IPS DF 19.7 (cell line): ENCODE measurements around the gene SLC1A7.
"Not testable (repeated sequence)": the region's sequence is repeated elsewhere in the genome, so short reads cannot be mapped to it uniquely, and the experiment has no call there.

Experiments
- DNase-seq: peaks from one replicate; pipeline ENCODE4 v3.0.0-alpha.2; 2013; ENCODE audit warnings: low read depth, low spot score

Gene SLC1A7

GRCh38 chr1:53142226-53142853, at the start of gene SLC1A7:
TSS of gene SLC1A7 (minus strand) at chr1:53142638. CDS start at chr1:53142449, 189 bp downstream.
- DNase-seq: no peak

GRCh38 chr1:53190210-53190611, 47.8 kb upstream of the SLC1A7 start:
- no peak for DNase-seq

DNA sequence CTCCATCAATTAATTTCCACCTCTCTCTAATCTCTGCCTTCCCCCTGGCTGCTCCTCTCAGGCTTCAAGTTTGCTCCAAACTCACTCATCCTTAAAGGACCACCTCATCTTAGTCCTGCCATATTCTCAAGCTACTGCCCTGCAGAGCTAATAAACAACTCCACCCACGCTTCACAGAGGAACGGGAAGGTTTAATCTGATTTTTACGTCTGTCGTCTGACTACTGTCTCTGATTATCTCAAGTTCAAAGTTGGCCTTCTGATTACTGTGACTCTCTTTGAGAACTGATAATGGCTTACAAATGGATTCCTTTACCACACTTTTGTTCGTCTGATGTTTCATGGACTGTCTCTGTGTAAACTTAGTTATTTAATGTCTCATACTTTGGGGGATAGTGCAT, 46.6 kb upstream of the SLC1A7 start:
- DNase-seq: no peak

- no peak for DNase-seq
These were observed 45.7 kb upstream of the SLC1A7 start for GRCh38 chr1:53188099-53188498.

DNA sequence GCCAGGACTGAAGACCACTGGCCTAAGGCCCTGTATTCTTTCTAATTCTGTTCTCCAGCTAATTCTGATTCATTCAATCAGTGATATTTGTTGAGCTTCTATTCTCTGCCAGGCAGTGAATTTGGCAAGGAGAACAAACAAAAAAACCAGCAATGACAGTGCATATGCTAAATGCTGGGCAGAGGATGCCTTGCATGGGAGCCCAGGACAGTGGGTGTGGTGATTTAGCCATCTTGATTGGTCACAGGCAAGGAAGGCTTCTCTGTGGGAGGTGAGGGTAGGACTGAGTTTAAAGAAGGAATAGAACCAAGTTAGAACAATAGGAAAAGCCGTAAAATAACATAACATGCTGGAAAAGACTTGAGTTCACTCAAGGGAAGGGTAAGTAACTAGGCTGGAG, 45.0 kb upstream of the SLC1A7 start:
- DNase-seq: no peak

- DNase-seq: no peak
These were observed 44.1 kb upstream of the SLC1A7 start for GRCh38 chr1:53186533-53186932.

- DNase-seq: not testable (repeated sequence)
These were observed 43.5 kb upstream of the SLC1A7 start for GRCh38 chr1:53185955-53186297.

- no peak for DNase-seq
These were observed 40.9 kb upstream of the SLC1A7 start for GRCh38 chr1:53183095-53183990.

DNA sequence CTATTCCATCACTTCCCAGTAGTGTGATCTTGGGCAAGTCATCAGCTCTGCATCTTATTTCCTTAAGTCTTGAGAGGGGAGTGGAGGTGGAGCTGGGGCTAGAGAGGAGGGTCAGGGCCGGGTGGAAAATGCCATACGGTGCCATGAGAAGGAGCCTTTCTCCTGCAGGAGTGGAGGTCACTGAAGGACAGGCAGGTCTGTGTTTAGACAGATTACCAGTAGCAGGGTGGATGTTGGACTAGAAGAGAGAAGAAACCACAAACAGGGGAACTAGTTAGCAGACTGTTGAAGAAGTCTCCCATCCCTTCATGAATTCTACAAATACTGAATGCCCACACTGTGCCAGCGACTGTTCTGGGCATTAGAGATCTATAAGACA, 40.3 kb upstream of the SLC1A7 start:
- DNase-seq: no peak

DNA sequence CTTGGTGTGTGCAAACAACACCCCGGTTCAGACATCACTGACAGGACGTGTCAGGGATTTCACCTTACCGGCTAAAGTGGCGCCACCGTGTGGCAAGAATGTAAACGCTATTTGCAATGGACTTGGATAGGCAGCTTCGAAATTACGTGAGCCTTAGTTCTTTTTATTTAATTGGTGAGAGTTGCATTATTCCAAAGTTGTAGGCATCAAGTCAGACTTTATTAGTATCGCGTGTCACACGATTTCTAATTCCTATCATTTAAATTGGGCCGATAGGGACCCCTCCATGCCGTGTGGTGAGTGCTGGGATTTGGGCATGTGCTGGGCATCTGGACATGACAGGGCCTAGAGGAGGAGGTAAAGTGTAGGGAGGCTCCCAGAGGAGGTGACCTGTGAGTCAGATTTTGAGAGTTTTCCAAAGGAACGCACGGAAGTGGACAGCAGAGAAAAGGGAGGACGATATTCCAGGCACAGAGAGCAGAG, 39.7 kb upstream of the SLC1A7 start:
- peak; percentile 50 for DNase-seq

- no peak for DNase-seq
These were observed 38.5 kb upstream of the SLC1A7 start for GRCh38 chr1:53180951-53181350.

DNA sequence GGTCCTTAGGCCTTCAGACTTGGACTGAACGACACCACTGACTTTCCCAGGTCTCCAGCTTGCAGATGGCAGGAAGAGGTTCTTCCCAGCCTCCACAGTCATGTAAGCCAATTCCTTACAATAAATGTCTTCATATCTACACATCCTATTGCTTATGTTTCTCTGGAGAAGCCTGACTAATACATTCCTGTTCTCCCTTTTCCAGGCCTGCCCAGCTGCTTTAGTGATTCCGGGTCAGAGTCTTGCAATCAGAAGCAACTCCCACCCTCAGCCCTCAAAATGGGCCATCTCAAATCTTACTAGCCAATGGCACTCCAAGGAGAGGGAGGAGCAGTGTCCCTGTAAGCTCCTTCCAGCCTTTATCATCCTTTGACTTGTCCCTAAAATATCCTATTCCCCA, 37.8 kb upstream of the SLC1A7 start:
- DNase-seq: no peak

DNA sequence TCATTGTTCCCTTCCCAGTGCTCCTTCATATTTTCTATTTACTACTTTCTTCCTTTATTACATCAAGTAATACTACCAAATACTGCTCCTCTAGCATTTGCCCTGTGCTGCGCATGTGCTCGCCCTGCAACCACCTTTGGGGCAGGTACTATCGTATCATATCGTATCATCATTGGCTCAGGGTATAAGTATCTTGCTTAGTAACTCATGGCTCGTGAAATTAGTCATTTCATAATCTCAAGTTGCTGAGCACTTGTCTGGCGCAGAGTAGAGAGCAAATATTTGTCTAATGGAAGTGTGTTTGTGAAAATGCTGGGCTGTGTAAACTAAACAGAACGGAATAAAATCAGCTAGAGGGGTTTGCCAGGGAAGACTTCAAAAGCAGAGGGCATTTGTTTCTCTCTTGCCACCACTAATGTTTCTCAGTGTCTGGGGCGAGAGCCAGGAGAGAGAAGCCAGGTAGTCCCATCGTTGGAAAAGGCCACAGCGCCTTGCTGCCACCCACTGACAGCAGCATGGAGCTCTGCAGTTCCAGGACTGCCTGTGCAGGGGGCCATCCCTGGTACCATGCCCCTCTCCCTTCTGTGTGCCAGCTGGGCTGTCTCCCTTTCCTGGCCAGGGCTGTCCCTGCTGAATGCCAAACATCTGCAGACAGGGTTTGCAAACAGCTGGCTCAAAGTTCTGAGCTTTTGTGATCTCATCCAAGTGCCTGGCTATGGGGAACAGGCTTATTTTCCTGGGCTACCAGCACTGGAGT, 34.2 kb upstream of the SLC1A7 start:
- no peak for DNase-seq

DNA sequence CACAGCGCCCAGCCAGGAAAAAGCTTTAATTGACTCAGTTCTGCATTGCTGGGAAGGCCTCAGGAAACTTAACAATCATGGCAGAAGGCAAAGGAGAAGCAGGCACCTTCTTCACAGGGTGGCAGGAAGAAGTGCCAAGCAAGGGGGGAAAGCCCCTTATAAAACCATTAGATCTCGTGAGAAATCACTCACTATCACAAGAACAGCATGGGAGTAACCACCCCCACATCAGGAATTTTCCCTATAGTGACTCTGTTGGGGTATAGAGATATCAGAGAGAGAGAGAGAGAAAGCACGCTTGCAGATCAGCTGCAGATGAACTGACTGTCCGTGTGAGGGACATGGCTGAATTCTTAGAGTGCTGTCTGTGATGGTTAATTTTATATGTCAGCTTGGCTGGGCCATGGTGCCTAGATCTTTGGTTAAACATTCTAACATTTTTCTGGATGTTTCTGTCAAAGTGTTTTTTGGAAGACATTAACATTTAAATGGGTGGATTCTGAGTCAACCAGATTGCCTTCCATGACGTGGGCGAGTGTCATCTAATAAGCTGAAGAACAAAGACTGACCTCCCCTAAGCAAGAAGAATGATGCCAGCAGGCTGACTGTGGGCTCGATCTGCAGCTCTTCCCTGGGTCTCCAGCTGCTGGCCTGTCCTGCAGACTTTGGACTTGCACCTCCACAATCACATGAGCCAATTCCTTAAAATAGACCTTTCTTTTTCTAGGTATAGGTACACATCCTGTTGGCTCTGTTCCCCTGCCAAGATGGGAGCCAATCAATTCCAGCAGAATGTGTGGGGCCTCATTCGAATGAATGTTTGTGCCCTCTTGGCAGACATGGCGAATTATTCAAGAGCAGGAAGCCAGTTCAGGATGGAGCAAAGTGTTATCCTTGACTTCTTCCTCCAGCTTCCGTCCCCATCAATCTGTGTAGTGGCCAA, 32.8 kb upstream of the SLC1A7 start:
- DNase-seq: no peak

- DNase-seq: no peak
These were observed 30.1 kb upstream of the SLC1A7 start for GRCh38 chr1:53172426-53173128.

GRCh38 chr1:53166912-53167311, 24.5 kb upstream of the SLC1A7 start:
- no peak for DNase-seq

DNA sequence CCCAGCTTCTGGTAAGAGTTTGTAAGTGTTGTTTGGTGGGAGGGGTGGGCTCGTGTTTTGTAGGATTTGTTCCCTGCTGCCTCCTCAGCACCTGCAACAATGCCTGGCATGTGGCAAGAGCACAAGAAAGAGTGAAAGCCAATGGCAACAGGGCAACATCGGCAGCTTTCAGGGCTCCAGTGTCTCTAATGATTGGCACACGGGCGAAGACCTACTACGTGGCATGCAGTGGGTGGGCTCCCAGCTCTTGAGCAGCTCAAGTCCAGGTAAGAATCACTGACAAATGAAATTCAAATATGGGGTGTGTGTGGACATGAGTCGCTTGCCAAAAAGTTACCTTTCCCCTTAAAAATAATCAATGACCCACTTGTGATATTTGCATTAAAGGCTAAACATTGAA, 23.9 kb upstream of the SLC1A7 start:
- no peak for DNase-seq

DNA sequence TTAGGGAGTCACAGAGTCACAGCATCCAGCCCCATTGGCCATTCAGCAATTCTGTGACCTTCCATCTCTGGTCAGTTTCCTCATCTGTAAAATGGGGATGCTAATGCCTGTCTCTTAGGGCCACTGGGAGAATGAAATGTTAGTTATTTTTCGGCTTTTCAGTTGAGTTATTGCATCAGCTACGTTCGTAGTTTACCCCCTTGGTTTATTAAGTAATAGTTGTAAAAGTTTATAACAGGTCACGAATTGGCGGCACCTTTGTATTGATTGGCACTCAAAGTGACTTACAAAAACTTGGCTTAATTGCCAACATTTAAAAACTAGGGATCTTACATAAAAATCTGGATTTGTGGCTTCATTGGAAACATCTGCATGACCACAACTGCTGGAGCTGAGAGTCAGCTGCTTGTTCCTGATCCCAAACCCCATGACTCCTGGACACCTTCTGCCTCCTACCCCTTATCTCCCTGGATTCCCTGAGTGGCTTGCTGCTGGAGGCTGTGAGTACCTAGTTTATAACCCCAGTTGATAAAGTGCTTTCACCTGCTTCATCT, 23.0 kb upstream of the SLC1A7 start:
- no peak for DNase-seq

GRCh38 chr1:53163291-53163768, 20.9 kb upstream of the SLC1A7 start:
- DNase-seq: no peak

GRCh38 chr1:53162621-53163020, 20.2 kb upstream of the SLC1A7 start:
- no peak for DNase-seq
